ENCODE results near the gene MYDGF. TPM values are rescaled to one million over a fixed set of nuclear protein-coding genes. Genes with fewer than 3 reads are reported as not detected.
"Not testable (repeated sequence)": the region's sequence is repeated elsewhere in the genome, so short reads cannot be mapped to it uniquely, and the experiment has no call there.

The MYDGF gene
- 46.6 TPM for total RNA-seq

GRCh38 chr19:4669723-4670480 is at the start of gene MYDGF:
Gene MYDGF (minus strand): TSS chr19:4670342. CDS start chr19:4670334, 8 bp downstream.
- peak; percentile 81 for DNase-seq

GRCh38 chr19:4719499-4719866 is 49.3 kb upstream of the MYDGF start:
- no peak for DNase-seq

- DNase-seq = no peak
Observed at GRCh38 chr19:4717966-4718701, 48.0 kb upstream of the MYDGF start.

GRCh38 chr19:4717191-4717965 is 47.2 kb upstream of the MYDGF start:
- DNase-seq = no peak

- no peak for DNase-seq
Observed at GRCh38 chr19:4715529-4716221, 45.5 kb upstream of the MYDGF start.

GRCh38 chr19:4715178-4715528 is 45.0 kb upstream of the MYDGF start:
- not testable (repeated sequence) for DNase-seq

- no peak for DNase-seq
Observed at GRCh38 chr19:4714016-4714415, 43.9 kb upstream of the MYDGF start.

- no peak for DNase-seq
Observed at GRCh38 chr19:4713384-4713951, 43.3 kb upstream of the MYDGF start.

GRCh38 chr19:4712771-4713170 is 42.6 kb upstream of the MYDGF start:
- DNase-seq = no peak

GRCh38 chr19:4711211-4711610 is 41.1 kb upstream of the MYDGF start:
- no peak for DNase-seq

GRCh38 chr19:4710281-4710600 is 40.1 kb upstream of the MYDGF start:
- DNase-seq = no peak

GRCh38 chr19:4709440-4710280 is 39.5 kb upstream of the MYDGF start:
- DNase-seq = no peak

GRCh38 chr19:4707956-4708650 is 38.0 kb upstream of the MYDGF start:
- DNase-seq = no peak

GRCh38 chr19:4707322-4707721 is 37.2 kb upstream of the MYDGF start:
- no peak for DNase-seq

- no peak for DNase-seq
Observed at GRCh38 chr19:4705413-4706131, 35.4 kb upstream of the MYDGF start.

GRCh38 chr19:4704317-4704673 is 34.2 kb upstream of the MYDGF start:
- DNase-seq = no peak

- DNase-seq = no peak
Observed at GRCh38 chr19:4703671-4704316, 33.7 kb upstream of the MYDGF start.

GRCh38 chr19:4702764-4703163 is 32.6 kb upstream of the MYDGF start:
- no peak for DNase-seq

- DNase-seq = no peak
Observed at GRCh38 chr19:4701557-4701956, 31.4 kb upstream of the MYDGF start.

- no peak for DNase-seq
Observed at GRCh38 chr19:4700693-4700970, 30.5 kb upstream of the MYDGF start.

Data from skin of body (tissue), 2 donors.